Bronchial epithelial cell (primary cell): Measurements from ENCODE around the gene SH3PXD2B. TPM values are rescaled to one million over a fixed set of nuclear protein-coding genes. Genes with fewer than 3 reads are reported as not detected.

Source experiments
- DNase-seq: peaks from one replicate; pipeline ENCODE4 v3.0.0-alpha.2; 2010; ENCODE audit warnings: low read depth
- FAIRE-seq: peaks from 2 replicates; lab custom pipeline; 2011; peaks lifted over from hg19 to GRCh38; lab: Jason Lieb, UNC
- H3K27me3 ChIP-seq: 2 replicates; pipeline ENCODE4 v1.5.1; 2011; ENCODE audit warnings: low read length; ENCODE audit not compliant: control insufficient read depth, insufficient read depth
- H3K36me3 ChIP-seq: 2 replicates; pipeline ENCODE4 v1.5.1; 2011; ENCODE audit warnings: low read length; ENCODE audit not compliant: control insufficient read depth, insufficient read depth
- H3K4me3 ChIP-seq: 2 replicates; pipeline ENCODE4 v1.5.1; 2011; ENCODE audit warnings: mild to moderate bottlenecking, low read depth, low read length, control low read depth
- total RNA-seq: library from RNA; depleted of rRNA; stranded (reverse); fragments of >200 nt; gene quantifications from 2 replicates; pipeline ENCODE4 v1.2.1, GENCODE V29; 2014
- TF ChIP-seq, protein P1 (sequence below): IDR thresholded peaks from 2 replicates; pipeline ENCODE4 v1.5.1; 2011; ENCODE audit warnings: mild to moderate bottlenecking, moderate library complexity, low read length, control low read depth, inconsistent platforms; ENCODE audit not compliant: insufficient read depth, severe bottlenecking

The SH3PXD2B gene
- total RNA-seq, 1 donor from 2014 or later, result 10.0 TPM

GRCh38 chr5:172312286-172312685 is 142.0 kb downstream of the SH3PXD2B start:
- FAIRE-seq (no peak), DNase-seq (no peak)
- no peaks in the 10 kb centered on the region for H3K27me3 ChIP-seq
- no peaks in the 10 kb centered on the region for H3K36me3 ChIP-seq
- no peak overlapping the region for H3K4me3 ChIP-seq
- TF ChIP-seq, protein P1, sequence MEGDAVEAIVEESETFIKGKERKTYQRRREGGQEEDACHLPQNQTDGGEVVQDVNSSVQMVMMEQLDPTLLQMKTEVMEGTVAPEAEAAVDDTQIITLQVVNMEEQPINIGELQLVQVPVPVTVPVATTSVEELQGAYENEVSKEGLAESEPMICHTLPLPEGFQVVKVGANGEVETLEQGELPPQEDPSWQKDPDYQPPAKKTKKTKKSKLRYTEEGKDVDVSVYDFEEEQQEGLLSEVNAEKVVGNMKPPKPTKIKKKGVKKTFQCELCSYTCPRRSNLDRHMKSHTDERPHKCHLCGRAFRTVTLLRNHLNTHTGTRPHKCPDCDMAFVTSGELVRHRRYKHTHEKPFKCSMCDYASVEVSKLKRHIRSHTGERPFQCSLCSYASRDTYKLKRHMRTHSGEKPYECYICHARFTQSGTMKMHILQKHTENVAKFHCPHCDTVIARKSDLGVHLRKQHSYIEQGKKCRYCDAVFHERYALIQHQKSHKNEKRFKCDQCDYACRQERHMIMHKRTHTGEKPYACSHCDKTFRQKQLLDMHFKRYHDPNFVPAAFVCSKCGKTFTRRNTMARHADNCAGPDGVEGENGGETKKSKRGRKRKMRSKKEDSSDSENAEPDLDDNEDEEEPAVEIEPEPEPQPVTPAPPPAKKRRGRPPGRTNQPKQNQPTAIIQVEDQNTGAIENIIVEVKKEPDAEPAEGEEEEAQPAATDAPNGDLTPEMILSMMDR, result no peak

- DNase-seq (no peak), FAIRE-seq (no peak)
- Histone ChIP-seq H3K36me3 (no peaks in the 10 kb centered on the region), H3K27me3 (no peaks in the 10 kb centered on the region), H3K4me3 (no peak overlapping the region)
- TF ChIP-seq, protein P1, result no peak
These were observed 142.7 kb downstream of the SH3PXD2B start for GRCh38 chr5:172311605-172312004.

DNA sequence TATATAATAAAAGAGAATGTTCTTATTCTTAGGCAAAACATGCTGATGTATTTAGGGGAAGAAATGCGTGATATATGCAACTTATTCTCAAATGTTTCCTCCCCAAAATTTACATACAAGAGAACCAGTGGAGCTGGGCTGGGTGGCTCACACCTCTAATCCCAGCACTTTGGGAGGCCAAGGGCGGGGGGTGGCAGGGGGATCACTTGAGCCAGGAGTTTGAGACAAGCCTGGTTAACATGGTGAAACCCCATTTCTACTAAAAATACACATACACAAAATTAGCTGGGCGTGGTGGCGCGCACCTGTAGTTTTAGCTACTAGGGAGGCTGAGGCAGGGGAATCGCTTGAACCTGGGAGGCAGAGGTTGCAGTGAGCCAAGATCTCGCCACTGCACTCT is 143.3 kb downstream of the SH3PXD2B start:
- Histone ChIP-seq H3K4me3 (no peak overlapping the region), H3K36me3 (no peaks in the 10 kb centered on the region), H3K27me3 (no peaks in the 10 kb centered on the region)
- DNase-seq (no peak), FAIRE-seq (no peak)
- TF ChIP-seq, protein P1, result no peak

DNA sequence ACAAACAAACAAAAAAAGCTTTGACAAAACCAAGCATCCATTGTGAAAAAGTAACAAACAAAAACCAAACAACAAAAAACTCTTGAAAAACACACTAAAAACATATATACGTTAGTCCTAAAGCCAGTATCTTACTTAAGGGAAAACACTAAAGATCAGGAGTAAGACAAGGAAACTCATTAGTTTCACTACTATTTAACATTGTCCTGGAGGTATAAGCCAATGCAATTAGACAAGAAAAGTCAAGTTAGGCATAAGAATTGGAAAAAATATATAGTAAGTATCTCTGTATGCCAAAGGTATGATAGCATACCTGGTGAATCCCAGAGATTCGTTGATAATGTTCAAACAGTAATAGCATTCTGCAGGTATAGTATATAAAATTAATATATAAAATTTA is 148.9 kb downstream of the SH3PXD2B start:
- FAIRE-seq (no peak), DNase-seq (no peak)
- no peak overlapping the region for H3K4me3 ChIP-seq
- H3K27me3 ChIP-seq, result no peaks in the 10 kb centered on the region
- H3K36me3 ChIP-seq, result no peaks in the 10 kb centered on the region
- TF ChIP-seq, protein P1, result no peak

- Histone ChIP-seq H3K27me3 (no peaks in the 10 kb centered on the region), H3K36me3 (no peaks in the 10 kb centered on the region), H3K4me3 (no peak overlapping the region)
- DNase-seq (peak; percentile 80), FAIRE-seq (no peak)
- TF ChIP-seq, protein P1, result no peak
These were observed 150.6 kb downstream of the SH3PXD2B start for GRCh38 chr5:172303572-172304335.
